IMR-90 (cell line): ENCODE data around the gene RASSF8. TPM values are rescaled to one million over a fixed set of nuclear protein-coding genes. Genes with fewer than 3 reads are reported as not detected.

Experiments
- ATAC-seq: fragments of 200-7000 bp; cut with Tn5 transposase; 2 replicates; pipeline ENCODE4 v1.9.1; 2020; ENCODE audit warnings: low read depth, mild to moderate bottlenecking, moderate library complexity
- BruUV-seq: library from RNA; stranded (reverse); fragments of 400-500 nt; replicated peaks from 2 replicates; lab custom pipeline; 2021; lab: Mats Ljungman, UMichigan
- CTCF ChIA-PET: fragments of 300-600 bp; formaldehyde crosslinking; extraction: SDS; loops from one replicate; lab custom pipeline; 2021; ENCODE audit warnings: antibody characterized with exemption; lab: Yijun Ruan, JAX
- POLR2A ChIA-PET: fragments of 300-600 bp; sonication (Branson Sonifier 250); formaldehyde crosslinking; loops from one replicate; lab custom pipeline; 2022; ENCODE audit warnings: antibody characterized with exemption; ENCODE audit not compliant: unreplicated experiment; lab: Charles Lee
- DNase-seq: peaks from one replicate; pipeline ENCODE4 v3.0.0; 2013
- H2AFZ ChIP-seq: replicated peaks from 2 replicates; pipeline ENCODE3; 2013; ENCODE audit warnings: low read length, mild to moderate bottlenecking; ENCODE audit not compliant: poor library complexity
- H2AK5ac ChIP-seq: 2 replicates; pipeline ENCODE4 v1.6.1; 2013; ENCODE audit warnings: low read depth, low read length, inconsistent platforms
- H2AK9ac ChIP-seq: replicated peaks from 2 replicates; pipeline ENCODE3; 2013; ENCODE audit warnings: mild to moderate bottlenecking, low read depth, low read length, moderate library complexity; ENCODE audit not compliant: poor library complexity
- H2BK120ac ChIP-seq: 2 replicates; pipeline ENCODE4 v1.6.1; 2013; ENCODE audit warnings: low read depth, low read length, inconsistent platforms
- H2BK15ac ChIP-seq: 3 replicates; pipeline ENCODE4 v1.6.1; 2013; ENCODE audit warnings: low read depth, low read length, inconsistent platforms
- H2BK20ac ChIP-seq: 2 replicates; pipeline ENCODE4 v1.6.1; 2013; ENCODE audit warnings: low read depth, mild to moderate bottlenecking, inconsistent platforms, low read length, moderate library complexity
- H2BK5ac ChIP-seq: 2 replicates; pipeline ENCODE4 v1.6.1; 2013; ENCODE audit warnings: mild to moderate bottlenecking, low read depth, low read length, inconsistent platforms; ENCODE audit not compliant: poor library complexity, severe bottlenecking
- H3K14ac ChIP-seq: replicated peaks from 2 replicates; pipeline ENCODE4 v1.6.1; 2013; ENCODE audit warnings: low read depth, low read length, inconsistent platforms
- H3K18ac ChIP-seq: 2 replicates; pipeline ENCODE4 v1.6.1; 2013; ENCODE audit warnings: low read depth, low read length, control low read depth
- H3K23ac ChIP-seq: 2 replicates; pipeline ENCODE4 v1.6.1; 2013; ENCODE audit warnings: low read depth, low read length, inconsistent platforms
- H3K27ac ChIP-seq: 2 replicates; pipeline ENCODE4 v1.5.1; 2013; ENCODE audit warnings: mild to moderate bottlenecking, control low read depth, low read length; ENCODE audit not compliant: insufficient read depth
- H3K27me3 ChIP-seq: 2 replicates; pipeline ENCODE4 v1.6.1; 2013; ENCODE audit warnings: low read length; ENCODE audit not compliant: control insufficient read depth, insufficient read depth
- H3K36me3 ChIP-seq: 2 replicates; pipeline ENCODE4 v1.6.1; 2013; ENCODE audit warnings: low read length, mixed read lengths; ENCODE audit not compliant: control insufficient read depth, insufficient read depth
- H3K4ac ChIP-seq: 2 replicates; pipeline ENCODE4 v1.6.1; 2013; ENCODE audit warnings: low read depth, low read length, inconsistent platforms
- H3K4me1 ChIP-seq: 2 replicates; pipeline ENCODE4 v1.6.1; 2013; ENCODE audit warnings: low read length, mixed read lengths; ENCODE audit not compliant: control insufficient read depth, insufficient read depth
- H3K4me2 ChIP-seq: 2 replicates; pipeline ENCODE4 v1.6.1; 2013; ENCODE audit warnings: low read depth, mild to moderate bottlenecking, control low read depth, low read length, moderate library complexity
- H3K4me3 ChIP-seq: 2 replicates; pipeline ENCODE4 v1.5.1; 2013; ENCODE audit warnings: low read depth, mild to moderate bottlenecking, control low read depth, low read length, moderate library complexity; ENCODE audit not compliant: insufficient read depth
- H3K56ac ChIP-seq: 2 replicates; pipeline ENCODE4 v1.6.1; 2013; ENCODE audit warnings: low read length, inconsistent platforms; ENCODE audit not compliant: insufficient read depth; ENCODE audit errors: extremely low read depth
- H3K79me1 ChIP-seq, 2 experiments: 2 replicates each; pipeline ENCODE4 v1.6.1; 2013; ENCODE audit warnings: low read length in 2 of 2, inconsistent platforms in 1 of 2, low read depth in 1 of 2
- H3K9ac ChIP-seq: 2 replicates; pipeline ENCODE4 v1.6.1; 2013; ENCODE audit warnings: low read depth, low read length, control low read depth
- H3K9me1 ChIP-seq: 2 replicates; pipeline ENCODE4 v1.6.1; 2013; ENCODE audit warnings: low read length, inconsistent platforms; ENCODE audit not compliant: insufficient read depth
- H3K9me3 ChIP-seq: 2 replicates; pipeline ENCODE4 v1.6.1; 2013; ENCODE audit warnings: low read length; ENCODE audit not compliant: control insufficient read depth, insufficient read depth
- H4K20me1 ChIP-seq: 2 replicates; pipeline ENCODE4 v1.6.1; 2013; ENCODE audit warnings: low read length, inconsistent platforms; ENCODE audit not compliant: insufficient read depth
- H4K5ac ChIP-seq: 2 replicates; pipeline ENCODE4 v1.6.1; 2013; ENCODE audit warnings: mild to moderate bottlenecking, low read depth, low read length, control low read depth
- H4K8ac ChIP-seq, 2 experiments: 2 replicates each; pipeline ENCODE4 v1.6.1; 2013; ENCODE audit warnings: low read depth in 2 of 2, low read length in 2 of 2, control low read depth in 1 of 2, inconsistent platforms in 1 of 2
- H4K91ac ChIP-seq: 2 replicates; pipeline ENCODE4 v1.6.1; 2013; ENCODE audit warnings: low read depth, low read length, inconsistent platforms; ENCODE audit not compliant: insufficient read depth
- BHLHE40 ChIP-seq: fragments of 150-350 bp; IDR thresholded peaks from 2 replicates; pipeline ENCODE4 v1.6.1; 2016; ENCODE audit warnings: mild to moderate bottlenecking, low read depth, low read length
- CTCF ChIP-seq: conservative IDR thresholded peaks from 2 replicates; pipeline ENCODE4 v1.5.1; 2012; ENCODE audit warnings: mild to moderate bottlenecking, low read depth, low read length, improper control_type of control experiment
- FOS ChIP-seq: fragments of 150-350 bp; IDR thresholded peaks from 2 replicates; pipeline ENCODE4 v1.6.1; 2016; ENCODE audit warnings: low read depth, low read length
- MAFK ChIP-seq: IDR thresholded peaks from 2 replicates; pipeline ENCODE4 v1.6.1; 2012; ENCODE audit warnings: low read depth, low read length, improper control_type of control experiment
- MXI1 ChIP-seq: IDR thresholded peaks from 2 replicates; pipeline ENCODE4 v1.6.1; 2012; ENCODE audit warnings: low read depth, mild to moderate bottlenecking, low read length, moderate library complexity, borderline replicate concordance
- RFX5 ChIP-seq: IDR thresholded peaks from 2 replicates; pipeline ENCODE4 v1.8.0; 2012; ENCODE audit warnings: low read depth, mild to moderate bottlenecking, low read length, moderate library complexity
- SMC3 ChIP-seq: fragments of 150-350 bp; IDR thresholded peaks from 2 replicates; pipeline ENCODE4 v1.6.1; 2016; ENCODE audit warnings: low read depth, mild to moderate bottlenecking, antibody characterized with exemption, low read length, moderate library complexity
- dilution Hi-C: fragments of 300-500 bp; cut with HindIII; formaldehyde crosslinking; loops from one replicate; pipeline ENCODE4 v1.14.3; 2018; ENCODE audit warnings: low sequenced_read_pairs; ENCODE audit not compliant: unreplicated experiment
- in situ Hi-C: fragments of 300-500 bp; cut with MboI; formaldehyde crosslinking; loops from 3 replicates; pipeline ENCODE4 v1.14.3; 2019; ENCODE audit warnings: low sequenced_read_pairs, inconsistent platforms, mixed read lengths
- intact Hi-C: fragments of 100-400 bp; cut with micrococcal nuclease; formaldehyde crosslinking; loops from 2 replicates; pipeline ENCODE4 v1.10.0; 2022
- polyA plus RNA-seq, 3 experiments: library from polyadenylated mRNA; depleted of rRNA; stranded (reverse); fragments of >200 nt; gene quantifications; 2 replicates each; pipeline ENCODE4 v1.2.3, GENCODE V29; 2012; ENCODE audit warnings: low replicate concordance in 1 of 3
- total RNA-seq: library from RNA; depleted of rRNA; stranded (reverse); fragments of >200 nt; gene quantifications from 2 replicates; pipeline ENCODE4 v1.2.3, GENCODE V29; 2012

RASSF8 gene
- total and polyA plus RNA-seq, 2 of the 4 experiments (the other 2 are of a cell fraction), result 10.8 to 50.5 TPM

GRCh38 chr12:26043135-26044006 is 84.9 kb downstream of the RASSF8 start (continued):
- TF ChIP-seq MAFK (no peak), RFX5 (no peak)

GRCh38 chr12:26044007-26044394 is 85.5 kb downstream of the RASSF8 start:
- peaks cover 32% of the 10 kb centered on the region for H4K20me1 ChIP-seq
- peaks cover 16% of the 10 kb centered on the region for H3K9me1 ChIP-seq
- peaks cover 37 to 60% of the 10 kb centered on the region in 2 experiments for H3K79me1 ChIP-seq

More at GRCh38 chr12:26044007-26044394, 85.5 kb downstream of the RASSF8 start:
- Histone ChIP-seq H2AK9ac (no peak overlapping the region), H4K5ac (no peak overlapping the region), H2BK120ac (no peak overlapping the region), H3K4me2 (no peak overlapping the region), H2AK5ac (no peak overlapping the region), H2BK5ac (no peak overlapping the region), H3K18ac (no peak overlapping the region), H3K4me1 (peaks cover 14% of the 10 kb centered on the region), H2BK20ac (no peak overlapping the region), H2AFZ (no peak overlapping the region), H4K91ac (no peak overlapping the region), H3K27me3 (no peaks in the 10 kb centered on the region), H3K27ac (no peak overlapping the region), H2BK15ac (no peak overlapping the region), H4K8ac (no peak overlapping the region), H3K14ac (no peak overlapping the region), H3K56ac (no peak overlapping the region), H3K23ac (no peak overlapping the region), H3K9me3 (no peaks in the 10 kb centered on the region), H3K9ac (no peak overlapping the region), H3K36me3 (no peaks in the 10 kb centered on the region), H3K4me3 (no peak overlapping the region), H3K4ac (no peak overlapping the region)
- CTCF ChIA-PET, result interaction anchor here (0.6 to 0.7 kb wide), 2 partner anchors 10 to 11 kb away, joined by 3 to 4 read pairs; no protein-coding TSS in a partner anchor
- no peak for TF ChIP-seq SMC3
- TF ChIP-seq BHLHE40, result no peak
- TF ChIP-seq MXI1, result no peak
- no peak for TF ChIP-seq FOS
- TF ChIP-seq CTCF, result no peak
- dilution Hi-C loops (no loop called here), in situ Hi-C loops (loop anchor here (25.0 kb wide), 2 partner anchors 807 to 1057 kb away; no protein-coding TSS in a partner anchor), intact Hi-C loops (no loop called here)
- DNase-seq (peak; percentile 51), ATAC-seq (peak; percentile 73)
- POLR2A ChIA-PET, result no interaction called here
- BruUV-seq, result no TSS peak
